ENCODE data around the gene COL9A3.
A peak's percentile ranks its signal among the peaks of the same experiment; 100 is the strongest.

The COL9A3 gene

GRCh38 chr20:62808211-62808865 lies 8.5 kb upstream of the COL9A3 start:
- peak; percentile 52 for DNase-seq
- Histone ChIP-seq H3K4me3 (ENCODE audit: low read length) (no peak overlapping the region), H3K27ac (ENCODE audit: low read length) (no peak overlapping the region), H3K27me3 (replicated peaks; ENCODE audit: insufficient read depth, low read length) (no peaks in the 10 kb centered on the region), H4K20me1 (ENCODE audit: insufficient read depth, low read length) (no peaks in the 10 kb centered on the region), H3K9ac (ENCODE audit: low read length) (no peak overlapping the region), H3K9me2 (replicated peaks; ENCODE audit: insufficient read depth, low read length) (no peaks in the 10 kb centered on the region), H3K9me3 (replicated peaks; ENCODE audit: insufficient read depth, low read length) (no peaks in the 10 kb centered on the region), H3F3A (ENCODE audit: insufficient read depth, low read length) (no peaks in the 10 kb centered on the region), H3K4me2 (ENCODE audit: low read depth, low read length) (no peak overlapping the region), H3K79me2 (ENCODE audit: low read length) (peaks cover 23% of the 10 kb centered on the region), H2AFZ (ENCODE audit: low read length) (no peak overlapping the region), H3K36me3 (replicated peaks; ENCODE audit: insufficient read depth, low read length) (0 out of 2 replicates have a peak, but pooled peaks cover 2% of the 10 kb centered on the region), H3K4me1 (ENCODE audit: low read length) (peaks cover 9% of the 10 kb centered on the region; the same call in 1 of the 2 replicates)
- peak; percentile 93 for TF ChIP-seq CTCF (IDR thresholded peaks at IDR 0.05; ENCODE audit: low read length)
- no peak for TF ChIP-seq EZH2 (optimal IDR thresholded peaks at IDR 0.05; ENCODE audit: low read depth, low read length)
- no peak for TF ChIP-seq EZH2phosphoT487 (IDR thresholded peaks at IDR 0.05; ENCODE audit: low read length)

- H3K9ac ChIP-seq (ENCODE audit: low read length): no peak overlapping the region
- 0 out of 2 replicates have a peak, but pooled peaks cover 2% of the 10 kb centered on the region for H3K36me3 ChIP-seq (replicated peaks; ENCODE audit: insufficient read depth, low read length)
- TF ChIP-seq EZH2phosphoT487 (IDR thresholded peaks at IDR 0.05; ENCODE audit: low read length) (no peak), CTCF (IDR thresholded peaks at IDR 0.05; ENCODE audit: low read length) (no peak), EZH2 (optimal IDR thresholded peaks at IDR 0.05; ENCODE audit: low read depth, low read length) (no peak)
- H3K4me1 ChIP-seq (ENCODE audit: low read length): 0 out of 2 replicates have a peak, but pooled peaks cover 6% of the 10 kb centered on the region
- H3F3A ChIP-seq (ENCODE audit: insufficient read depth, low read length): no peaks in the 10 kb centered on the region
- H3K9me2 ChIP-seq (replicated peaks; ENCODE audit: insufficient read depth, low read length): no peaks in the 10 kb centered on the region
- no peak overlapping the region for H3K27ac ChIP-seq (ENCODE audit: low read length)
- H4K20me1 ChIP-seq (ENCODE audit: insufficient read depth, low read length): no peaks in the 10 kb centered on the region
- H3K4me2 ChIP-seq (ENCODE audit: low read depth, low read length): no peak overlapping the region
- no peaks in the 10 kb centered on the region for H3K9me3 ChIP-seq (replicated peaks; ENCODE audit: insufficient read depth, low read length)
- H3K79me2 ChIP-seq (ENCODE audit: low read length): peaks cover 23% of the 10 kb centered on the region
- peaks cover 4% of the 10 kb centered on the region; the same call in 1 of the 2 replicates for H3K27me3 ChIP-seq (replicated peaks; ENCODE audit: insufficient read depth, low read length)
- no peak for DNase-seq
- no peak overlapping the region for H3K4me3 ChIP-seq (ENCODE audit: low read length)
- H2AFZ ChIP-seq (ENCODE audit: low read length): no peak overlapping the region
Measured at GRCh38 chr20:62809530-62810428, 7.1 kb upstream of the COL9A3 start.

- no peak for DNase-seq
- H3F3A ChIP-seq (ENCODE audit: insufficient read depth, low read length): no peaks in the 10 kb centered on the region
- H3K4me2 ChIP-seq (ENCODE audit: low read depth, low read length): no peak overlapping the region
- H4K20me1 ChIP-seq (ENCODE audit: insufficient read depth, low read length): no peaks in the 10 kb centered on the region
- TF ChIP-seq EZH2phosphoT487 (IDR thresholded peaks at IDR 0.05; ENCODE audit: low read length) (no peak), EZH2 (optimal IDR thresholded peaks at IDR 0.05; ENCODE audit: low read depth, low read length) (no peak), CTCF (IDR thresholded peaks at IDR 0.05; ENCODE audit: low read length) (no peak)
- no peaks in the 10 kb centered on the region for H3K4me1 ChIP-seq (ENCODE audit: low read length)
- H3K9ac ChIP-seq (ENCODE audit: low read length): no peak overlapping the region
- no peak overlapping the region for H3K4me3 ChIP-seq (ENCODE audit: low read length)
- H2AFZ ChIP-seq (ENCODE audit: low read length): no peak overlapping the region
- H3K79me2 ChIP-seq (ENCODE audit: low read length): peaks cover 13% of the 10 kb centered on the region
- H3K9me2 ChIP-seq (replicated peaks; ENCODE audit: insufficient read depth, low read length): no peaks in the 10 kb centered on the region
- no peaks in the 10 kb centered on the region for H3K9me3 ChIP-seq (replicated peaks; ENCODE audit: insufficient read depth, low read length)
- 0 out of 2 replicates have a peak, but pooled peaks cover 2% of the 10 kb centered on the region for H3K36me3 ChIP-seq (replicated peaks; ENCODE audit: insufficient read depth, low read length)
- H3K27ac ChIP-seq (ENCODE audit: low read length): no peak overlapping the region
- H3K27me3 ChIP-seq (replicated peaks; ENCODE audit: insufficient read depth, low read length): peaks cover 19% of the 10 kb centered on the region
Measured at GRCh38 chr20:62811320-62811719, 5.5 kb upstream of the COL9A3 start.

Data from MM.1S (cell line).